Gastroesophageal sphincter (tissue), 3 donors: ENCODE data around the gene WDFY3.

Source experiments
- CTCF ChIP-seq, 4 experiments: fragments of 200-600 bp in 2 of 4; fragments of 450-650 bp in 2 of 4; sonication (generic) in 1 of 4; IDR thresholded peaks; one replicate each; pipeline ENCODE4 v1.5.1; 2017 to 2019; ENCODE audit warnings: antibody characterized with exemption in 4 of 4, mild to moderate bottlenecking in 2 of 4, moderate library complexity in 2 of 4
- EP300 ChIP-seq: sonication (generic); formaldehyde crosslinking; IDR thresholded peaks from one replicate; pipeline ENCODE4 v1.6.1; 2017; ENCODE audit warnings: antibody characterized with exemption, mild to moderate bottlenecking
- POLR2A ChIP-seq, 2 donors: fragments of 450-650 bp; IDR thresholded peaks; one replicate each; pipeline ENCODE4 v1.6.1; 2017; ENCODE audit warnings: antibody characterized with exemption in 2 of 2, mild to moderate bottlenecking in 2 of 2, moderate library complexity in 1 of 2
- POLR2AphosphoS5 ChIP-seq: sonication (generic); formaldehyde crosslinking; IDR thresholded peaks from one replicate; pipeline ENCODE4 v1.6.1; 2017; ENCODE audit warnings: antibody characterized with exemption

GRCh38 chr4:84796394-84796793, 170.1 kb downstream of the WDFY3 start:
- TF ChIP-seq POLR2AphosphoS5 (no peak), POLR2A (IDR thresholded peaks at IDR 0.05) (no peak), CTCF (IDR thresholded peaks at IDR 0.05) (no peak), EP300 (no peak)
